Trophoblast cell (in vitro differentiated cells and primary cell): ENCODE data around the gene RXRG.

Source experiments
- DNase-seq, 2 donors: peaks; one replicate each; pipeline ENCODE4 v3.0.0-alpha.2; 2016
- H2AFZ ChIP-seq: 2 replicates; pipeline ENCODE4 v1.6.1; 2013; ENCODE audit warnings: low read length, moderate library complexity, mild to moderate bottlenecking; ENCODE audit not compliant: insufficient read depth, poor library complexity
- H2AK5ac ChIP-seq: 2 replicates; pipeline ENCODE4 v1.6.1; 2013; ENCODE audit warnings: mild to moderate bottlenecking, low read length
- H2BK120ac ChIP-seq: 2 replicates; pipeline ENCODE4 v1.6.1; 2013; ENCODE audit warnings: low read length, mild to moderate bottlenecking, moderate library complexity; ENCODE audit not compliant: insufficient read depth, poor library complexity
- H2BK12ac ChIP-seq: 2 replicates; pipeline ENCODE4 v1.6.1; 2013; ENCODE audit warnings: mild to moderate bottlenecking, low read length, moderate library complexity
- H2BK5ac ChIP-seq: 2 replicates; pipeline ENCODE4 v1.6.1; 2013; ENCODE audit warnings: low read length, low read depth, moderate library complexity, mild to moderate bottlenecking; ENCODE audit not compliant: poor library complexity
- H3K14ac ChIP-seq: 2 replicates; pipeline ENCODE4 v1.6.1; 2013; ENCODE audit warnings: mild to moderate bottlenecking, low read length
- H3K18ac ChIP-seq: 2 replicates; pipeline ENCODE4 v1.6.1; 2013; ENCODE audit warnings: mild to moderate bottlenecking, low read length
- H3K23ac ChIP-seq: 2 replicates; pipeline ENCODE4 v1.6.1; 2013; ENCODE audit warnings: low read length
- H3K27ac ChIP-seq: 2 replicates; pipeline ENCODE4 v1.5.1; 2013; ENCODE audit warnings: low read depth, mild to moderate bottlenecking, inconsistent platforms, low read length, moderate library complexity
- H3K27me3 ChIP-seq: 2 replicates; pipeline ENCODE4 v1.6.1; 2013; ENCODE audit warnings: inconsistent platforms, mild to moderate bottlenecking, low read length, moderate library complexity; ENCODE audit not compliant: insufficient read depth
- H3K36me3 ChIP-seq, 2 experiments: 1 replicate in 1 of 2; 2 replicates in 1 of 2; pipeline ENCODE4 v1.6.1; 2013; ENCODE audit warnings: low read length in 2 of 2, mild to moderate bottlenecking in 2 of 2, moderate library complexity in 1 of 2; ENCODE audit not compliant: insufficient read depth in 2 of 2, control insufficient read depth in 1 of 2
- H3K4ac ChIP-seq: 2 replicates; pipeline ENCODE4 v1.6.1; 2013; ENCODE audit warnings: low read depth, mild to moderate bottlenecking, low read length, moderate library complexity
- H3K4me1 ChIP-seq, 2 experiments: 1 replicate in 1 of 2; 2 replicates in 1 of 2; pipeline ENCODE4 v1.6.1; 2013; ENCODE audit warnings: low read length in 2 of 2, mild to moderate bottlenecking in 2 of 2, moderate library complexity in 1 of 2; ENCODE audit not compliant: insufficient read depth in 2 of 2, control insufficient read depth in 1 of 2
- H3K4me2 ChIP-seq: 2 replicates; pipeline ENCODE4 v1.6.1; 2013; ENCODE audit warnings: inconsistent platforms, mild to moderate bottlenecking, low read length, moderate library complexity
- H3K4me3 ChIP-seq: 2 replicates; pipeline ENCODE4 v1.5.1; 2013; ENCODE audit warnings: mild to moderate bottlenecking, low read depth, low read length, inconsistent platforms
- H3K79me1 ChIP-seq: one replicate; pipeline ENCODE4 v1.6.1; 2013; ENCODE audit warnings: low read length
- H3K79me2 ChIP-seq: 2 replicates; pipeline ENCODE4 v1.6.1; 2013; ENCODE audit warnings: low read length, mild to moderate bottlenecking; ENCODE audit not compliant: control insufficient read depth, insufficient read depth, poor library complexity
- H3K9ac ChIP-seq: 2 replicates; pipeline ENCODE4 v1.6.1; 2013; ENCODE audit warnings: mild to moderate bottlenecking, low read length
- H3K9me3 ChIP-seq: 2 replicates; pipeline ENCODE4 v1.6.1; 2013; ENCODE audit warnings: low read depth, mild to moderate bottlenecking, control low read depth, inconsistent platforms, low read length; ENCODE audit not compliant: insufficient read depth
- H4K12ac ChIP-seq: 2 replicates; pipeline ENCODE4 v1.6.1; 2013; ENCODE audit warnings: low read depth, mild to moderate bottlenecking, low read length, moderate library complexity
- H4K8ac ChIP-seq: 2 replicates; pipeline ENCODE4 v1.6.1; 2013; ENCODE audit warnings: low read depth, mild to moderate bottlenecking, low read length, moderate library complexity
- H4K91ac ChIP-seq: one replicate; pipeline ENCODE4 v1.6.1; 2013; ENCODE audit warnings: low read depth, mild to moderate bottlenecking, low read length, moderate library complexity
- WGBS: extraction: QIAGEN DNeasy Blood & Tissue Kit; methylation state at CpG from one replicate; pipeline ENCODE4 v1.1.7; 2013; ENCODE audit warnings: missing lambda C conversion rate; ENCODE audit not compliant: insufficient read length, insufficient coverage; ENCODE audit errors: extremely low coverage; 5-methylcytosine and 5-hydroxymethylcytosine counted together

The RXRG gene

DNA sequence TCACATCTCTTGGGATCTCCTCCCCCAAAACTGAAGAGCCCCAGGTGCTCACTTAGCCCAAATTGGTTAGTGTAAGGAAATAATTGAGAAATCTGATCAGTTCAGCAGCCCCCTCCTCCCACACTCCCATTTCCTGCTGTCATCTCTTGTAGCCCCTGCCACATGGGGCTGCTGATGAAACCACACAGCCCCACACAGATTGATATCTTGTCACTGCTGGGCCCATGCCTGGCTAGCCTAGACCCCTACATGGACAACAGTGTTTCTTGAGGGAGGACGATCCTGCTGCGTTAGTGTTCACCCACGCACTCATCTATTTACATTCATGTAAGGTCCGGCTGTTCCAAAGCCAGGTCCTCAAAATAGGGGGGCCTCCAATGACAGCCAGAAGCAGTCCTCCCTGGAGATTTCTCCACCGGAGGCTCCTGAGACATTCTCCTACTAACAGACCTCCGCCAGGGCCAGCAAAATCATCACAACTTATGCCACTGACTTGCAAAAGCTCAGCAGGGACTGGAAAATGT is 23.9 kb upstream of the RXRG start:
- no peaks in the 10 kb centered on the region for H3K27me3 ChIP-seq
- no peaks in the 10 kb centered on the region for H3K4me1 ChIP-seq
- no peak overlapping the region for H3K9ac ChIP-seq
- H4K8ac ChIP-seq, result no peak overlapping the region
- DNase-seq, result no peak
- H3K14ac ChIP-seq, result no peak overlapping the region
- H4K91ac ChIP-seq, result no peak overlapping the region
- H3K9me3 ChIP-seq, result peaks cover 4% of the 10 kb centered on the region
- no peak overlapping the region for H2BK5ac ChIP-seq
- H3K79me1 ChIP-seq, result no peaks in the 10 kb centered on the region
- H4K12ac ChIP-seq, result no peak overlapping the region
- no peaks in the 10 kb centered on the region for H3K36me3 ChIP-seq
- no peak overlapping the region for H2AK5ac ChIP-seq
- H2BK120ac ChIP-seq, result no peak overlapping the region
- H3K4me2 ChIP-seq, result no peak overlapping the region
- no peak overlapping the region for H3K4me3 ChIP-seq
- no peak overlapping the region for H3K27ac ChIP-seq
- no peak overlapping the region for H3K4ac ChIP-seq
- H3K18ac ChIP-seq, result no peak overlapping the region
- no CpG with 5 or more reads among the region's 6 CpGs for WGBS
- no peak overlapping the region for H2AFZ ChIP-seq
- no peak overlapping the region for H2BK12ac ChIP-seq
- no peaks in the 10 kb centered on the region for H3K79me2 ChIP-seq
- H3K23ac ChIP-seq, result no peak overlapping the region

DNA sequence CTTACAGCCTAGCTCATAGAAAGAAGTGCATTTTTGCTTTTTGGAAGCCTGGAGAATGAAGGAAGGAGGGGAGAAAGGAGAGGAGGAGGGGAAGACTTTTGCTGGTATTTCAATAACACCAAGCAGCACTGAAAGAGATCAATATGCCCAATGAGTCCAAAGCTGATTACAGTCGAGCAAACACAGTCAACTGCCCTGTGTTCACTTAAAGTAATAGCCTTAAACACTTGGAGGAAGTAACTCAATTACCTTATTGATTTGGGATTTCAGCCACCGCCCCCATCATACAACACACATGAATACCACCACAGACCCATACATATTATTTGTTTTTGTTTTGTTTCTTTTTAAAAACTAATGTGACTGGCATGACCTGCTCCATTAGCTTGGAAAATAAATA is 23.3 kb upstream of the RXRG start:
- no CpG with 5 or more reads among the region's 2 CpGs for WGBS
- no peak overlapping the region for H3K4me2 ChIP-seq
- peaks cover 4% of the 10 kb centered on the region for H3K9me3 ChIP-seq
- H3K14ac ChIP-seq, result no peak overlapping the region
- H3K23ac ChIP-seq, result no peak overlapping the region
- no peak overlapping the region for H4K12ac ChIP-seq
- H4K91ac ChIP-seq, result no peak overlapping the region
- H3K79me2 ChIP-seq, result no peaks in the 10 kb centered on the region
- no peak for DNase-seq
- no peak overlapping the region for H2BK12ac ChIP-seq
- H2AFZ ChIP-seq, result no peak overlapping the region
- no peaks in the 10 kb centered on the region for H3K27me3 ChIP-seq
- H2BK5ac ChIP-seq, result no peak overlapping the region
- no peak overlapping the region for H3K18ac ChIP-seq
- H3K79me1 ChIP-seq, result no peaks in the 10 kb centered on the region
- no peaks in the 10 kb centered on the region for H3K4me1 ChIP-seq
- no peaks in the 10 kb centered on the region for H3K36me3 ChIP-seq
- H3K4me3 ChIP-seq, result no peak overlapping the region
- H3K9ac ChIP-seq, result no peak overlapping the region
- no peak overlapping the region for H4K8ac ChIP-seq
- H2BK120ac ChIP-seq, result no peak overlapping the region
- no peak overlapping the region for H2AK5ac ChIP-seq
- no peak overlapping the region for H3K4ac ChIP-seq
- no peak overlapping the region for H3K27ac ChIP-seq

DNA sequence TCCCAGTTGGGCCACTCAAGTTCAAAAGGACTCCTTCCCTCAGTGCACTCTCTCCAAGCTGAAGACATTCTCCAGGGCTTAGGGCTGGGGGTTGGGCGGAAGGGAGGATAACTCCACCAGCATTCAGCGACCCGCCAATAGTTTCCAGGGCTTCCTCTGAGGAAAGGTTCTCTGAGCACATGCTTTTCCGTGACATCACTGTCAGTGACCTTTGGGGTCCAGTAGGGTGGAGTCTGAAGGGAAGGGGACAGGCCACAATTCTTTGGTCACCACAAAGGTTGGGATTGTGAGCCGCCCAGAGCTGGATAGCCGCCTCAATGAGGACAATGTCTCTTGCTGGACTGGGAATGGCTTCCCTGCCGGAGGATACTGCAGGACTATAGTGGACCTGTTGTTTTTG is 22.8 kb upstream of the RXRG start:
- H3K27ac ChIP-seq, result no peak overlapping the region
- no peak overlapping the region for H2BK5ac ChIP-seq
- no peak overlapping the region for H4K12ac ChIP-seq
- no peak overlapping the region for H4K8ac ChIP-seq
- no peaks in the 10 kb centered on the region for H3K79me2 ChIP-seq
- no peak overlapping the region for H2AK5ac ChIP-seq
- no peak overlapping the region for H3K4ac ChIP-seq
- H3K4me3 ChIP-seq, result no peak overlapping the region
- no peak overlapping the region for H3K4me2 ChIP-seq
- H3K4me1 ChIP-seq, result no peaks in the 10 kb centered on the region
- no CpG with 5 or more reads among the region's 7 CpGs for WGBS
- no peak for DNase-seq
- no peak overlapping the region for H2BK120ac ChIP-seq
- no peak overlapping the region for H3K23ac ChIP-seq
- H3K36me3 ChIP-seq, result no peaks in the 10 kb centered on the region
- no peak overlapping the region for H3K18ac ChIP-seq
- no peaks in the 10 kb centered on the region for H3K27me3 ChIP-seq
- peaks cover 4% of the 10 kb centered on the region for H3K9me3 ChIP-seq
- no peak overlapping the region for H3K14ac ChIP-seq
- no peaks in the 10 kb centered on the region for H3K79me1 ChIP-seq
- no peak overlapping the region for H2AFZ ChIP-seq
- no peak overlapping the region for H2BK12ac ChIP-seq
- H4K91ac ChIP-seq, result no peak overlapping the region
- no peak overlapping the region for H3K9ac ChIP-seq

DNA sequence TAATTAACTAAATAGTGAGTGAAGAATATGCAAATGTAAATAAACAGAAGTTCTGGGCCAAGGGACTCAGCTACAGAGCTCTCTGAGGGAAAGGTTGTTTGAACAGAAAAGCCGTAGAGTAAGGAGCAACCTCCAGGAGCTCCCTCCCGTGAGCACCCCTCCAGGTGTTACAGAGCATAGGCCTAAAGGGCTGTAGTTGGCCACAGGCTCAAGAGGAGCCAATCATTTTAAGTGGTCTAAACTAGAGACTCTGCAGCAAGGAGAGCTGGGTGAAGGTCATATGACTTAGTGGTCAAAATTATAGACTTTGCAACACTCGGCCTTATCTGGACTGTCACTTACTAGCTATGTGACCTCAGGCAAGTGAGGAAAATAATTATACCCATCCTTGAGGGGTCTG is 19.1 kb upstream of the RXRG start:
- Histone ChIP-seq H2AFZ (no peak overlapping the region), H3K4me2 (no peak overlapping the region), H2BK5ac (no peak overlapping the region), H3K36me3 (no peaks in the 10 kb centered on the region), H4K12ac (no peak overlapping the region), H3K79me2 (no peaks in the 10 kb centered on the region), H3K4me1 (no peaks in the 10 kb centered on the region), H3K27ac (no peak overlapping the region), H3K27me3 (no peaks in the 10 kb centered on the region), H2AK5ac (no peak overlapping the region), H3K9ac (no peak overlapping the region), H3K23ac (no peak overlapping the region), H4K8ac (no peak overlapping the region), H3K79me1 (no peaks in the 10 kb centered on the region), H2BK120ac (no peak overlapping the region), H3K4ac (no peak overlapping the region), H2BK12ac (no peak overlapping the region), H4K91ac (no peak overlapping the region), H3K4me3 (no peak overlapping the region), H3K18ac (no peak overlapping the region), H3K9me3 (peaks cover 4% of the 10 kb centered on the region), H3K14ac (no peak overlapping the region)
- WGBS, result no CpG with 5 or more reads among the region's 3 CpGs
- no peak for DNase-seq
